Lower lobe of right lung (tissue), 2 donors: ENCODE measurements around the gene CDK4. TPM values are rescaled to one million over a fixed set of nuclear protein-coding genes. Genes with fewer than 3 reads are reported as not detected.

Source experiments
- ATAC-seq, 2 donors: fragments of 200-7000 bp; cut with Tn5 transposase; one replicate each; pipeline ENCODE4 v1.9.1; 2020 to 2022; ENCODE audit warnings: mild to moderate bottlenecking in 2 of 2, moderate library complexity in 2 of 2
- DNase-seq: peaks from one replicate; pipeline ENCODE4 v3.0.0-alpha.2; 2020
- H3K27ac ChIP-seq: fragments of 200-600 bp; one replicate; pipeline ENCODE4 v1.8.0; 2022
- H3K27me3 ChIP-seq: fragments of 200-600 bp; one replicate; pipeline ENCODE4 v1.8.0; 2022; ENCODE audit warnings: low read depth
- H3K36me3 ChIP-seq: fragments of 200-600 bp; one replicate; pipeline ENCODE4 v1.8.0; 2022; ENCODE audit warnings: mild to moderate bottlenecking
- H3K4me1 ChIP-seq: fragments of 200-600 bp; one replicate; pipeline ENCODE4 v1.8.0; 2022
- H3K4me3 ChIP-seq: fragments of 200-600 bp; one replicate; pipeline ENCODE4 v1.8.0; 2022; ENCODE audit warnings: mild to moderate bottlenecking
- H3K9me3 ChIP-seq: fragments of 200-600 bp; one replicate; pipeline ENCODE4 v1.8.0; 2022
- CTCF ChIP-seq: fragments of 200-600 bp; IDR thresholded peaks from one replicate; pipeline ENCODE4 v1.8.0; 2022; ENCODE audit warnings: antibody characterized with exemption, mild to moderate bottlenecking
- intact Hi-C: fragments of 100-400 bp; cut with DNase I; formaldehyde crosslinking; loops from one replicate; pipeline ENCODE4 v1.11.0; 2022
- total RNA-seq: library from RNA; stranded (reverse); fragmentation: NEBNext Ultra II Directional; extraction: Animal tissue kit (Norgen Biotek cat#: 25700); gene quantifications from one replicate; pipeline ENCODE4 v1.2.1, GENCODE V29; 2021
- donor health status: DM: no; HTN: yes; CAD: no; lungs with severe emphysema.

CDK4 gene
- total RNA-seq, 1 donor from 2014 or later: 68.4 TPM

- TF ChIP-seq CTCF: no peak
- intact Hi-C loops: no loop called here
- H3K27me3 ChIP-seq: no peaks in the 10 kb centered on the region
- H3K36me3 ChIP-seq: peaks cover 70% of the 10 kb centered on the region
- ATAC-seq: no peak
- H3K4me1 ChIP-seq: no peaks in the 10 kb centered on the region
- no peak overlapping the region for H3K27ac ChIP-seq
- H3K4me3 ChIP-seq: no peak overlapping the region
- no peaks in the 10 kb centered on the region for H3K9me3 ChIP-seq
- no peak for DNase-seq
Observed at GRCh38 chr12:57719777-57720605, 32.1 kb downstream of the CDK4 start.

GRCh38 chr12:57718641-57719528, 33.2 kb downstream of the CDK4 start:
- no peak overlapping the region for H3K4me3 ChIP-seq
- no peaks in the 10 kb centered on the region for H3K9me3 ChIP-seq
- no peak overlapping the region for H3K27ac ChIP-seq
- peaks cover 79% of the 10 kb centered on the region for H3K36me3 ChIP-seq
- no peak for TF ChIP-seq CTCF
- no peaks in the 10 kb centered on the region for H3K27me3 ChIP-seq
- DNase-seq: no peak
- H3K4me1 ChIP-seq: no peaks in the 10 kb centered on the region
- ATAC-seq: no peak
- intact Hi-C loops: no loop called here

GRCh38 chr12:57717846-57718640, 34.1 kb downstream of the CDK4 start:
- H3K27ac ChIP-seq: no peak overlapping the region
- H3K36me3 ChIP-seq: peaks cover 88% of the 10 kb centered on the region
- DNase-seq (no peak), ATAC-seq (no peak)
- TF ChIP-seq CTCF: no peak
- no peaks in the 10 kb centered on the region for H3K27me3 ChIP-seq
- H3K4me1 ChIP-seq: no peaks in the 10 kb centered on the region
- no peaks in the 10 kb centered on the region for H3K9me3 ChIP-seq
- no peak overlapping the region for H3K4me3 ChIP-seq
- intact Hi-C loops: no loop called here

GRCh38 chr12:57717131-57717530, 35.0 kb downstream of the CDK4 start:
- intact Hi-C loops: no loop called here

More at GRCh38 chr12:57717131-57717530, 35.0 kb downstream of the CDK4 start:
- no peak for TF ChIP-seq CTCF
- no peaks in the 10 kb centered on the region for H3K27me3 ChIP-seq
- H3K9me3 ChIP-seq: no peaks in the 10 kb centered on the region
- ATAC-seq (no peak), DNase-seq (no peak)
- no peak overlapping the region for H3K27ac ChIP-seq
- H3K4me1 ChIP-seq: no peaks in the 10 kb centered on the region
- peaks cover 92% of the 10 kb centered on the region for H3K36me3 ChIP-seq
- no peak overlapping the region for H3K4me3 ChIP-seq
